HepG2 (cell line): ENCODE data around the gene BLOC1S4. TPM values are rescaled to one million over a fixed set of nuclear protein-coding genes. Genes with fewer than 3 reads are reported as not detected.
A peak's percentile ranks its signal among the peaks of the same experiment; 100 is the strongest.

ENCODE experiments used
- BORCS8-MEF2B ChIP-seq: sonication (generic); formaldehyde crosslinking; IDR thresholded peaks from 2 replicates; pipeline ENCODE4 v1.8.0; 2022; ENCODE audit warnings: mild to moderate bottlenecking, missing genetic modification reagents
- ETV5 ChIP-seq: IDR thresholded peaks from 2 replicates; pipeline ENCODE4 v1.6.1; 2018; ENCODE audit warnings: missing biosample characterization, missing genetic modification reagents, inconsistent platforms, borderline replicate concordance
- FOSL1 ChIP-seq: sonication (generic); formaldehyde crosslinking; IDR thresholded peaks from 2 replicates; pipeline ENCODE4 v1.9.0; 2021; ENCODE audit warnings: missing genetic modification reagents, borderline replicate concordance
- FOXM1 ChIP-seq: sonication (generic); formaldehyde crosslinking; IDR thresholded peaks from 2 replicates; pipeline ENCODE4 v1.5.0; 2020; ENCODE audit warnings: missing genetic modification reagents
- HOXA9 ChIP-seq: sonication (generic); formaldehyde crosslinking; IDR thresholded peaks from 2 replicates; pipeline ENCODE4 v1.8.1; 2022; ENCODE audit warnings: missing genetic modification reagents, mild to moderate bottlenecking, moderate library complexity, borderline replicate concordance
- KDM5A ChIP-seq: fragments of 200-600 bp; sonication (generic); IDR thresholded peaks from 2 replicates; pipeline ENCODE4 v1.7.0; 2018; ENCODE audit warnings: antibody characterized with exemption, mild to moderate bottlenecking, low read length, borderline replicate concordance
- KLF6 ChIP-seq: IDR thresholded peaks from 2 replicates; pipeline ENCODE4 v1.8.0; 2016; ENCODE audit warnings: missing biosample characterization, missing genetic modification reagents
- PAX8 ChIP-seq: sonication (generic); formaldehyde crosslinking; IDR thresholded peaks from 2 replicates; pipeline ENCODE4 v1.8.0; 2022; ENCODE audit warnings: mild to moderate bottlenecking, missing genetic modification reagents, borderline replicate concordance
- POLR2A ChIP-seq, 2 experiments: IDR thresholded peaks; 2 replicates each; pipeline ENCODE4 v1.6.1; 2011; ENCODE audit warnings: low read depth in 2 of 2, low read length in 2 of 2, mild to moderate bottlenecking in 1 of 2, moderate library complexity in 1 of 2; ENCODE audit not compliant: insufficient read depth in 1 of 2
- RAD21 ChIP-seq: fragments of 450-650 bp; formaldehyde crosslinking; IDR thresholded peaks from 2 replicates; pipeline ENCODE4 v1.5.0; 2020; ENCODE audit warnings: mild to moderate bottlenecking
- SMAD1 ChIP-seq: sonication (generic); formaldehyde crosslinking; IDR thresholded peaks from 2 replicates; pipeline ENCODE4 v1.4.0; 2020; ENCODE audit warnings: missing genetic modification reagents, low read depth, mild to moderate bottlenecking, borderline replicate concordance
- SMARCE1 ChIP-seq: fragments of 450-650 bp; IDR thresholded peaks from 2 replicates; pipeline ENCODE4 v1.6.1; 2017; ENCODE audit warnings: borderline replicate concordance
- SRSF1 ChIP-seq: fragments of 200-400 bp; formaldehyde crosslinking; optimal IDR thresholded peaks from 2 replicates; pipeline ENCODE3; 2017; ENCODE audit warnings: mild to moderate bottlenecking, low read depth, low read length, moderate library complexity
- TAF1 ChIP-seq: sonication (generic); formaldehyde crosslinking; IDR thresholded peaks from 2 replicates; pipeline ENCODE4 v1.4.0; 2020; ENCODE audit warnings: missing genetic modification reagents
- TSC22D2 ChIP-seq: sonication (generic); formaldehyde crosslinking; IDR thresholded peaks from 2 replicates; pipeline ENCODE4 v1.5.1; 2020; ENCODE audit warnings: missing genetic modification reagents, mild to moderate bottlenecking, borderline replicate concordance
- ZBTB42 ChIP-seq: sonication (generic); formaldehyde crosslinking; IDR thresholded peaks from 2 replicates; pipeline ENCODE4 v1.5.0; 2020; ENCODE audit warnings: mild to moderate bottlenecking, missing genetic modification reagents
- ZFYVE20 ChIP-seq: sonication (generic); formaldehyde crosslinking; IDR thresholded peaks from 2 replicates; pipeline ENCODE4 v1.8.0; 2023; ENCODE audit warnings: low read depth, mild to moderate bottlenecking, moderate library complexity, missing genetic modification reagents, borderline replicate concordance
- ZNF260 ChIP-seq: sonication (generic); formaldehyde crosslinking; IDR thresholded peaks from 2 replicates; pipeline ENCODE4 v1.4.0; 2020; ENCODE audit warnings: missing genetic modification reagents, low read depth, mild to moderate bottlenecking, borderline replicate concordance
- ZNF577 ChIP-seq: sonication (generic); formaldehyde crosslinking; IDR thresholded peaks from 2 replicates; pipeline ENCODE4 v1.4.0; 2020; ENCODE audit warnings: mild to moderate bottlenecking, low read depth, missing genetic modification reagents, borderline replicate concordance
- ZNF768 ChIP-seq: sonication (generic); formaldehyde crosslinking; IDR thresholded peaks from 2 replicates; pipeline ENCODE4 v1.4.0; 2020; ENCODE audit warnings: missing genetic modification reagents
- polyA plus RNA-seq, 8 experiments: library from polyadenylated mRNA; depleted of rRNA in 3 of 8; stranded (reverse) in 7 of 8; unstranded in 1 of 8; fragments of >200 nt; fragmentation: Illumina TruSeq in 4 of 8; extraction: Trizol in 4 of 8; gene quantifications; 2 replicates each; pipeline versions ENCODE4 v1.2.1 to v1.2.3, GENCODE V29; 2011 to 2016; ENCODE audit warnings: low read depth in 4 of 8, missing spikeins in 1 of 8, mixed read lengths in 1 of 8; ENCODE audit not compliant: insufficient read depth in 1 of 8
- total RNA-seq, 5 experiments: library from RNA; depleted of rRNA; stranded (reverse); fragments of >200 nt; fragmentation: Illumina TruSeq; extraction: Trizol; gene quantifications; 2 replicates each; pipeline ENCODE4 v1.2.3, GENCODE V29; 2016; ENCODE audit warnings: low read depth in 1 of 5
- TF ChIP-seq, protein P1 (sequence below), 2 experiments: sonication (generic) in 1 of 2; formaldehyde crosslinking in 1 of 2; IDR thresholded peaks; 2 replicates each; pipeline versions ENCODE4 v1.4.0 to v1.6.1; 2018 to 2020; ENCODE audit warnings: missing genetic modification reagents in 2 of 2, borderline replicate concordance in 1 of 2, low read depth in 1 of 2, mild to moderate bottlenecking in 1 of 2, missing biosample characterization in 1 of 2
- TF ChIP-seq, protein P2 (sequence below): sonication (generic); formaldehyde crosslinking; IDR thresholded peaks from 2 replicates; pipeline ENCODE4 v1.4.0; 2020; ENCODE audit warnings: missing genetic modification reagents
- TF ChIP-seq, protein P3 (sequence below): sonication (generic); formaldehyde crosslinking; IDR thresholded peaks from 2 replicates; pipeline ENCODE4 v1.4.0; 2020; ENCODE audit warnings: mild to moderate bottlenecking, missing genetic modification reagents
- TF ChIP-seq, protein P4 (sequence below): sonication (generic); formaldehyde crosslinking; IDR thresholded peaks from 2 replicates; pipeline ENCODE4 v1.8.0; 2022; ENCODE audit warnings: low read depth, missing genetic modification reagents

Gene BLOC1S4
- total and polyA plus RNA-seq, 2 of the 13 experiments (the other 11 are each of a cell fraction or from before 2014, with no cell fraction given) = 15.5 to 20.9 TPM

DNA sequence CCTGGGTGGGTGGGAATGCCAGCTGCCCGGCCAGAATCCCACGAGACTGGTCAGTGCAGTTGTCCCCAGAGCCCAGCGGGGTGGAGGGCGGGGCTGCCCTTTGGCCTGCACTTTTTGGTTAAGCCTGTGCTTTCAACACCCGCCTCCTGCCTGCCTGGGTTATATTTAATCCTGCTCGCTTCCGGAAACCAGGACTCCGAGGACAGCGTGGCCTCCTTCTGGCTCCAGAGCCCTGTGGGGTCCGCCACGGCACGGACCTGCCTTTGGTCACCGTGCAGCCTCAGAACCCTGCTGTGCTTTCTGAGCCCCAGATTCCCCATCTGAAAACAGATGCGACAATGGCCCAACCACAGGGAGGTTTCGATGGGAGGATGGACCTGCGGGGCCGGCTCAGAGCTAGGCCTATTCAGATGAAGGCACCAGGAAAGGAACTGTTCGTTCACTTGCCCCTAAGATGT is 37.2 kb downstream of the BLOC1S4 start (continued):
- no peak for TF ChIP-seq ZFYVE20
- TF ChIP-seq, protein P1, sequence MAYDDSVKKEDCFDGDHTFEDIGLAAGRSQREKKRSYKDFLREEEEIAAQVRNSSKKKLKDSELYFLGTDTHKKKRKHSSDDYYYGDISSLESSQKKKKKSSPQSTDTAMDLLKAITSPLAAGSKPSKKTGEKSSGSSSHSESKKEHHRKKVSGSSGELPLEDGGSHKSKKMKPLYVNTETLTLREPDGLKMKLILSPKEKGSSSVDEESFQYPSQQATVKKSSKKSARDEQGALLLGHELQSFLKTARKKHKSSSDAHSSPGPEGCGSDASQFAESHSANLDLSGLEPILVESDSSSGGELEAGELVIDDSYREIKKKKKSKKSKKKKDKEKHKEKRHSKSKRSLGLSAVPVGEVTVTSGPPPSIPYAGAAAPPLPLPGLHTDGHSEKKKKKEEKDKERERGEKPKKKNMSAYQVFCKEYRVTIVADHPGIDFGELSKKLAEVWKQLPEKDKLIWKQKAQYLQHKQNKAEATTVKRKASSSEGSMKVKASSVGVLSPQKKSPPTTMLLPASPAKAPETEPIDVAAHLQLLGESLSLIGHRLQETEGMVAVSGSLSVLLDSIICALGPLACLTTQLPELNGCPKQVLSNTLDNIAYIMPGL (CRISPR knock-in tag; IDR thresholded peaks at IDR 0.05; ENCODE audit: borderline replicate concordance in 1 of 2, low read depth in 1 of 2) = peak; percentile 56 to 67; a peak in 2 of 4 replicates
- TF ChIP-seq FOSL1 = no peak
- TF ChIP-seq KLF6 (CRISPR knock-in tag) = no peak
- TF ChIP-seq FOXM1 = no peak
- no peak for TF ChIP-seq SMAD1
- TF ChIP-seq, protein P2, sequence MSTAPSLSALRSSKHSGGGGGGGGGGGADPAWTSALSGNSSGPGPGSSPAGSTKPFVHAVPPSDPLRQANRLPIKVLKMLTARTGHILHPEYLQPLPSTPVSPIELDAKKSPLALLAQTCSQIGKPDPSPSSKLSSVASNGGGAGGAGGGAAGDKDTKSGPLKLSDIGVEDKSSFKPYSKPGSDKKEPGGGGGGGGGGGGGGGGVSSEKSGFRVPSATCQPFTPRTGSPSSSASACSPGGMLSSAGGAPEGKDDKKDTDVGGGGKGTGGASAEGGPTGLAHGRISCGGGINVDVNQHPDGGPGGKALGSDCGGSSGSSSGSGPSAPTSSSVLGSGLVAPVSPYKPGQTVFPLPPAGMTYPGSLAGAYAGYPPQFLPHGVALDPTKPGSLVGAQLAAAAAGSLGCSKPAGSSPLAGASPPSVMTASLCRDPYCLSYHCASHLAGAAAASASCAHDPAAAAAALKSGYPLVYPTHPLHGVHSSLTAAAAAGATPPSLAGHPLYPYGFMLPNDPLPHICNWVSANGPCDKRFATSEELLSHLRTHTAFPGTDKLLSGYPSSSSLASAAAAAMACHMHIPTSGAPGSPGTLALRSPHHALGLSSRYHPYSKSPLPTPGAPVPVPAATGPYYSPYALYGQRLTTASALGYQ (CRISPR knock-in tag) = peak; percentile 76; the same call in 1 of the 2 replicates
- peak; percentile 84 for TF ChIP-seq ZNF768
- TF ChIP-seq HOXA9 (CRISPR knock-in tag) = no peak
- TF ChIP-seq TAF1 = peak; percentile 93
- peak in 1 of 2 experiments; percentile 88; a peak in 2 of 4 replicates for TF ChIP-seq POLR2A (IDR thresholded peaks at IDR 0.05; ENCODE audit: insufficient read depth in 1 of 2, low read depth in 2 of 2, low read length in 2 of 2)
- TF ChIP-seq KDM5A = no peak
- no peak for TF ChIP-seq SMARCE1
- TF ChIP-seq, protein P3, sequence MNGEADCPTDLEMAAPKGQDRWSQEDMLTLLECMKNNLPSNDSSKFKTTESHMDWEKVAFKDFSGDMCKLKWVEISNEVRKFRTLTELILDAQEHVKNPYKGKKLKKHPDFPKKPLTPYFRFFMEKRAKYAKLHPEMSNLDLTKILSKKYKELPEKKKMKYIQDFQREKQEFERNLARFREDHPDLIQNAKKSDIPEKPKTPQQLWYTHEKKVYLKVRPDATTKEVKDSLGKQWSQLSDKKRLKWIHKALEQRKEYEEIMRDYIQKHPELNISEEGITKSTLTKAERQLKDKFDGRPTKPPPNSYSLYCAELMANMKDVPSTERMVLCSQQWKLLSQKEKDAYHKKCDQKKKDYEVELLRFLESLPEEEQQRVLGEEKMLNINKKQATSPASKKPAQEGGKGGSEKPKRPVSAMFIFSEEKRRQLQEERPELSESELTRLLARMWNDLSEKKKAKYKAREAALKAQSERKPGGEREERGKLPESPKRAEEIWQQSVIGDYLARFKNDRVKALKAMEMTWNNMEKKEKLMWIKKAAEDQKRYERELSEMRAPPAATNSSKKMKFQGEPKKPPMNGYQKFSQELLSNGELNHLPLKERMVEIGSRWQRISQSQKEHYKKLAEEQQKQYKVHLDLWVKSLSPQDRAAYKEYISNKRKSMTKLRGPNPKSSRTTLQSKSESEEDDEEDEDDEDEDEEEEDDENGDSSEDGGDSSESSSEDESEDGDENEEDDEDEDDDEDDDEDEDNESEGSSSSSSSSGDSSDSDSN (CRISPR knock-in tag) = peak; percentile 79
- no peak for TF ChIP-seq ZNF577 (CRISPR knock-in tag)
- no peak for TF ChIP-seq PAX8
- no peak for TF ChIP-seq TSC22D2 (CRISPR knock-in tag)
- no peak for TF ChIP-seq RAD21 (CRISPR knock-in tag)
- TF ChIP-seq SRSF1 = no peak
- no peak for TF ChIP-seq ZNF260 (CRISPR knock-in tag)
- TF ChIP-seq, protein P4, sequence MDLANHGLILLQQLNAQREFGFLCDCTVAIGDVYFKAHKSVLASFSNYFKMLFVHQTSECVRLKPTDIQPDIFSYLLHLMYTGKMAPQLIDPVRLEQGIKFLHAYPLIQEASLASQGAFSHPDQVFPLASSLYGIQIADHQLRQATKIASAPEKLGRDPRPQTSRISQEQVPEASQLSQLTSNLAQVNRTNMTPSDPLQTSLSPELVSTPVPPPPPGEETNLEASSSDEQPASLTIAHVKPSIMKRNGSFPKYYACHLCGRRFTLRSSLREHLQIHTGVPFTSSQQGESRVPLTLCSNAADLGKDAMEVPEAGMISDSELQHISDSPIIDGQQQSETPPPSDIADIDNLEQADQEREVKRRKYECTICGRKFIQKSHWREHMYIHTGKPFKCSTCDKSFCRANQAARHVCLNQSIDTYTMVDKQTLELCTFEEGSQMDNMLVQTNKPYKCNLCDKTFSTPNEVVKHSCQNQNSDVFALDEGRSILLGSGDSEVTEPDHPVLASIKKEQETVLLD (CRISPR knock-in tag) = no peak
- TF ChIP-seq ETV5 (CRISPR knock-in tag) = peak; percentile 95
- peak; percentile 82 for TF ChIP-seq BORCS8-MEF2B (CRISPR knock-in tag)
- TF ChIP-seq ZBTB42 (CRISPR knock-in tag) = no peak
